NCI-H510A treated with DMSO at 0.1 percent for 48 hours (cell line): ENCODE results near the gene TOX3.
A peak's percentile ranks its signal among the peaks of the same experiment; 100 is the strongest.

ENCODE experiments used
- DNase-seq: peaks from one replicate; lab custom pipeline; 2025; lab: John Stamatoyannopoulos, UW

The TOX3 gene

GRCh38 chr16:52563767-52564611 is 17.0 kb upstream of the TOX3 start:
- DNase-seq: peak; percentile 58

- DNase-seq: no peak
Measured at GRCh38 chr16:52562770-52563169, 15.8 kb upstream of the TOX3 start.

DNA sequence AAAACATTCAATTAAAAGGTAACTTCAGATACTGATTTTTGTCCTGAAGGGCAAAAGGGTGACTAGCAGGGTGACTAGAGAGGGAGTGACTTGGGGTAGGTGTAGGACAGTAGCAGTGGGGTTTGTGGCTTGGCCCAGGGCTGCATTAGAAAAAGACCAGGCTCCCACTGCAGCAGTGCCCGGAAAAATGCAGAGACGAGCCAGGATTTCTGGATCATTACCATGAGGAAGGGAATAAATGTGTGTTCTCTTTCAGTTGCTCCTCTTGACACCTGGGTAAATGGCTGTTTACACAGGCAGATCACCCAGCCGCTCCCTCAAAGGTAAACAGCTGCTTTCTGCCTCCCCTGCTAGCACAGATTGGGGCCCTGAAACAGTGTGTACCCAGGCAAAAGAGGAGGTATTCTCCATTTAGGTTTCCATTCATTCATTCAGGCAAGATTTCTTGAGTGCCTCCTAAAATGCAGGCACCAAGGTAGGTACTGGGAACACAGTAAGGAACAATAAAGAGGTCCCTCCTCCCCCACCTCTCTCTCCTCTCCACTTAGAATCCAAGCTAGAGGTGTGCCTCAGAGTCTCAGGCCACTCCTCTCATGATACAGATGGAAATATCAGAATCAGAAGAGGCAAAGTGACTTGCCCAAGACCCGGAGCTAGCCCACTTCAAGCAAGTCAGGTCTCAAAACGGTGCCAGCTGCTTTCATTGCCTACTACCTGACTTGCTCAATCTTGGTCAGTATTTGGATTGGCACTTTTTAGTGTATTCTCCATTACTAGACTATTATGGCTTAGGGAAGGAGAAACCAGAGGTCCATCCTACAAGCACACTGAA is 15.2 kb upstream of the TOX3 start:
- DNase-seq: peak; percentile 97

- no peak for DNase-seq
Measured at GRCh38 chr16:52558448-52558847, 11.5 kb upstream of the TOX3 start.

- DNase-seq: no peak
Measured at GRCh38 chr16:52557236-52557635, 10.3 kb upstream of the TOX3 start.

- DNase-seq: no peak
Measured at GRCh38 chr16:52556083-52556482, 9.1 kb upstream of the TOX3 start.

- DNase-seq: no peak
Measured at GRCh38 chr16:52555572-52555971, 8.6 kb upstream of the TOX3 start.

DNA sequence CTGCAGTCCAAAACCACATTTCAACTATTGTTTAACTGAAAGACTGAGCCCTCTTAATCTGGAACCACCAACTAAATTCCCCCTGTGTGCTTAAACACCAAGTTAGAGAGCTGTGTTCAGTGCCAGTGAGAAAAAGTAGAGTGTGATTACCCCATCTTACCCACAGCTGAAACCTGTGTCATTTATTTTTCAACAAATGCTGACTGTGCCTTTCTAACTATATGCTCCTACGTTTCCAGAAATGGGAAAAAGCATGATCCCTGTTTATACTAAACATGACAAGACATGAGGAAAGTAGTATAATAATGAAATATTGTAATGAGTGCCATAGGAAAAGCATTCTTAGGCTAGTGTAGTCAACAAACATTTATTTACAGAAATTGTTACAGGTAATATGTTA is 7.4 kb upstream of the TOX3 start:
- DNase-seq: no peak

GRCh38 chr16:52553322-52553721 is 6.4 kb upstream of the TOX3 start:
- DNase-seq: peak; percentile 37

GRCh38 chr16:52552643-52553042 is 5.7 kb upstream of the TOX3 start:
- DNase-seq: peak; percentile 94

DNA sequence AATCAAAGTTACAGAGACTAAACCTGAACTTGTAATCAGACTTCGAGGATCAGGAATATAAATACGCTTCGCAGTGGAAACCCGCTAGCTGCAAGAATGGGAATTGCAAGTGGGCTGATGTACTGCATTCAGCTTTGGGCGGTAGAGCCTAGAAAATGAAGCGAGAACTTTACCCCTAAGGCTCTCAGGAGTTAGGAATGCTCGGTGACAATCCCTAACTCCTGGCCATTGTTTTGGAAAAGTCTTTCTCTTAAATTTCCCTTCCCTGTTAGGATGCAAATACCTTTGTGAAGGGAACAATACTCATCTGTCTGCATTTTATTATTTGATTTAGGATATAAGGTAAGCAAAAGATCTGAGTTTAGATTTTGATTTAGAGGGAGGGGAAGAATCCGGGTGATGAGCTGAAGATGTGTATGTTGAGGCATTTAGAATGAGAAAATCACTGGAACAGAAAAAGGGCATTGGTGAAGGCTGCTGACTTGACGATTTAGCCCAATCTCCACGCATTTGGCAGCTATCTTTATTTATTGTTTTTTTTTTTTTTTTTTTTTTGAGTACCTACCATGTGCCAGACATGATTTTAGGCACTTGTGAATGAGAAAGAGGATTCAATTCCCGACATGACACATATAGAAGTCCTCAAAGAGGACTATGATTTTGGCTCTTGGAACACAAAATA is 2.2 kb upstream of the TOX3 start:
- peak; percentile 82 for DNase-seq

- peak; percentile 89 for DNase-seq
Measured at GRCh38 chr16:52548261-52549010, 1.5 kb upstream of the TOX3 start.

- peak; percentile 63 for DNase-seq
Measured at GRCh38 chr16:52547834-52548215, 882 bp upstream of the TOX3 start.

- DNase-seq: no peak
Measured at GRCh38 chr16:52546291-52547003, 496 bp downstream of the TOX3 start.

- no peak for DNase-seq
Measured at GRCh38 chr16:52545898-52546266, 1.1 kb downstream of the TOX3 start.

DNA sequence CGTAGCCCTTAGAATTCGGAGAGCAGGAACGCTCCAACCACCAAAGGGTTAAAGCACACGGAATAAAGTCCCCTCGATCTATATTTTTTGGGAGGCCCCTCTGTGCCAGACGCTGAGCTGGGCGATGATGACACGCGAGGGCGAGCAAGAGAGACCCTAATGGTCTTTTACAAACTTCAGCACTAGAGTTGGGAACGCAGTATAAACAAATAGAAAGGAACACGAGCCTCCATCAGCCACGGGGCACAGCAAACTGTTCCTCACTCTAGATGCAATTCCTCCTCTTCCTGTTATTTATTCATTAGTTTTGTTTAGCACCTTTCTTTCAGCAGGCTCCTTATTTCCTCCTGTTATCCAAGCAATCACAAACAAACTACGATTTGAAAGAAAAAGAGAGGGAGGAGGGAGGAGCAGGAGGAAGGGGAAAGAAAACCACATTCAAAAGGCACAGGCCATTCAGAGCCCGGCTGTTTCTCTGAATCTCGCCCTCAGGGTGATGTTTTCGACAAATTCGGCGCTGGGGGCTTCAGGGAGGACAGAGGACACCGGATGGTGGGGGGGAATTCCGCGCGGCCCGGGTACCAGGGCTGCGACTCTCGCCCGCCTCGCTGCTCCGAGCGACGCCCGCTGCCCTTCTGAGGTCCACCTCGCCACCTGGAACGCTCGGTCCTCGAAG is 1.6 kb downstream of the TOX3 start:
- peak; percentile 35 for DNase-seq

GRCh38 chr16:52544703-52545102 is 2.2 kb downstream of the TOX3 start:
- DNase-seq: peak; percentile 31

DNA sequence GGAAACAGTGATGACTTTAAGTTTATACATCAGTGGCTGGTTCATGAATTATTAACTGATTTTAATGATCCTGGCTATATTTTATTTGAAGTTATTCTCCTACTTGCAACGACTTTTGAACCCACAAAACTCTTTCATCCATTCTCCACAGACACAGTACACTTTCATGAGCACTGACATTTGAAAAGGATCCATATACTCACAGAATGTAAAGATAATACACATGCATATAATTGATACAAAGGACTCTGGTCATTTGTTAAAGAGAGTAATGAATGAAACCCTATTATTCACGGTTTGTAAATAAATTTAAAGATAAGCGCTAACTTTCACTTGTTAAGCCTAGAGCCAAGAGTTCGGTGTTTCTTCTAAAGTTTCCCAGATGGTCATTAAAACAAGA is 3.3 kb downstream of the TOX3 start:
- peak; percentile 38 for DNase-seq

DNA sequence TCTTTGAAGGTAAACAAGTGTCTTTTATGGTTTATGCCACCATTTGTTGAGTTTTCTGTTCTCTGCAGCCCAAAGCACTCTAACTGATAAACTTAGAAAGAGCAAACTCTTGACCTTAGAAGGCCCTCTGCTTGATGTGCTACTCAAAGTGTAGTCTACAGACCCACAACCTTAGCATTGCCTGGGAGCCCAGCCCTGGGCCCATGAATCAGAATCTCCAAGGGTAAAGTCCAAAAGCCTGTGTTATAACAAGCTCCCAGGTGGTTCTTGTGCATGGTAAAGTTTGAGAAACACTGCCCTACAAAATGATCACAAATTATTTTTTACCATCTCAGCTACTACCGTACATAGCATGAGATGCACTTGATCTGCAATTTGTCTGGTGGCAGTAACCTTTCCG is 6.0 kb downstream of the TOX3 start:
- DNase-seq: no peak

DNA sequence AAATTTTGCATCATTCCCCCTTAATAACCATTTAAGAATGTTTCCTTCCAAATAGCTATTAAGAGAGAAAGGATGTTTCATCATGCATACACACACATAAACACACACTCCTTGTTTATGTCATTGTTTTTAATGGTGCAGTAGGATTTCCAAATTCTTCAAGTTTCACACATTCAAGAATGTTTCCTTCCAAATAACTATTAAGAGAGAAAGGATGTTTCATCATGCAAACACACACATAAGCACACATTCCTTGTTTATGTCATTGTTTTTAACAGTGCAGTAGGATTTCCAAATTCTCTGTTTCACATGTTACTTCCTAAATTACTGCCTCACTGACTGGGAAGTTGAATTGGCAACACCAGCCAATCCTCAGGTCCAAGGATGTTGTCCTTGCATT is 7.8 kb downstream of the TOX3 start:
- no peak for DNase-seq

- no peak for DNase-seq
Measured at GRCh38 chr16:52538511-52538910, 8.4 kb downstream of the TOX3 start.
